Mammary epithelial cell (primary cell): ENCODE measurements around the gene DAGLB.

ENCODE experiments used
- CTCF ChIP-seq, 2 donors: IDR thresholded peaks in 1 of 2; conservative IDR thresholded peaks in 1 of 2; 2 replicates each; pipeline ENCODE4 v1.5.1; 2011 to 2012; ENCODE audit warnings: inconsistent platforms in 2 of 2, low read length in 2 of 2, mild to moderate bottlenecking in 2 of 2, control low read depth in 1 of 2, low read depth in 1 of 2; ENCODE audit not compliant: insufficient read depth in 1 of 2; ENCODE audit errors: extremely low read depth in 1 of 2
- EZH2 ChIP-seq: IDR thresholded peaks from 2 replicates; pipeline ENCODE4 v1.6.1; 2012; ENCODE audit warnings: low read length, inconsistent platforms, borderline replicate concordance

GRCh38 chr7:6465862-6466261 is 18.1 kb upstream of the DAGLB start:
- TF ChIP-seq CTCF (conservative IDR thresholded peaks at IDR 0.05 in 1 of 2, IDR thresholded peaks at IDR 0.05 in 1 of 2; ENCODE audit: extremely low read depth in 1 of 2, insufficient read depth in 1 of 2, low read depth in 1 of 2, low read length in 2 of 2) (no peak), EZH2 (no peak)
